ENCODE measurements around the gene PRKG1. TPM values are rescaled to one million over a fixed set of nuclear protein-coding genes. Genes with fewer than 3 reads are reported as not detected.

Gene PRKG1
- total RNA-seq, 2 donors from 2014 or later, result 17.8 to 31.1 TPM

- TF ChIP-seq CTCF (IDR thresholded peaks at IDR 0.05), result no peak
Observed at GRCh38 chr10:51773681-51774080, 699.4 kb downstream of the PRKG1 start.

GRCh38 chr10:51783941-51784340 lies 709.7 kb downstream of the PRKG1 start:
- H3K27ac ChIP-seq, result no peak overlapping the region
- H3K27me3 ChIP-seq, result no peaks in the 10 kb centered on the region
- no peaks in the 10 kb centered on the region for H3K4me1 ChIP-seq
- H3K9me3 ChIP-seq, result no peaks in the 10 kb centered on the region
- no peak for DNase-seq (ENCODE audit: low spot score)
- no peak overlapping the region for H3K4me3 ChIP-seq
- no peak for TF ChIP-seq CTCF (IDR thresholded peaks at IDR 0.05)
- no peaks in the 10 kb centered on the region for H3K36me3 ChIP-seq

More at GRCh38 chr10:51773681-51774080, 699.4 kb downstream of the PRKG1 start:
- Histone ChIP-seq H3K4me1 (no peaks in the 10 kb centered on the region), H3K4me3 (no peak overlapping the region), H3K9me3 (no peaks in the 10 kb centered on the region), H3K27me3 (no peaks in the 10 kb centered on the region), H3K27ac (no peak overlapping the region), H3K36me3 (no peaks in the 10 kb centered on the region)
- no peak for DNase-seq (ENCODE audit: low spot score)

- H3K27me3 ChIP-seq, result no peaks in the 10 kb centered on the region
- no peak overlapping the region for H3K4me3 ChIP-seq
- no peak for TF ChIP-seq CTCF (IDR thresholded peaks at IDR 0.05)
- no peaks in the 10 kb centered on the region for H3K4me1 ChIP-seq
- DNase-seq (ENCODE audit: low spot score), result no peak
- H3K27ac ChIP-seq, result no peak overlapping the region
- no peaks in the 10 kb centered on the region for H3K9me3 ChIP-seq
- no peaks in the 10 kb centered on the region for H3K36me3 ChIP-seq
Observed at GRCh38 chr10:51786016-51786683, 711.9 kb downstream of the PRKG1 start.

- Histone ChIP-seq H3K27ac (no peak overlapping the region), H3K4me3 (no peak overlapping the region), H3K9me3 (no peaks in the 10 kb centered on the region), H3K36me3 (no peaks in the 10 kb centered on the region), H3K27me3 (no peaks in the 10 kb centered on the region), H3K4me1 (no peaks in the 10 kb centered on the region)
- TF ChIP-seq CTCF (IDR thresholded peaks at IDR 0.05), result no peak
- no peak for DNase-seq (ENCODE audit: low spot score)
Observed at GRCh38 chr10:51786684-51787035, 712.4 kb downstream of the PRKG1 start.

- no peak for TF ChIP-seq CTCF (IDR thresholded peaks at IDR 0.05)
- no peak overlapping the region for H3K27ac ChIP-seq
Observed at GRCh38 chr10:51788273-51788672, 714.0 kb downstream of the PRKG1 start.

GRCh38 chr10:51789118-51789517 lies 714.8 kb downstream of the PRKG1 start:
- H3K9me3 ChIP-seq, result peaks cover 0 to 21% of the 10 kb centered on the region in 2 donors
- no peak for DNase-seq (ENCODE audit: low spot score)
- no peaks in the 10 kb centered on the region for H3K27me3 ChIP-seq
- no peak overlapping the region for H3K27ac ChIP-seq
- no peak overlapping the region for H3K4me3 ChIP-seq
- no peaks in the 10 kb centered on the region for H3K4me1 ChIP-seq
- TF ChIP-seq CTCF (IDR thresholded peaks at IDR 0.05), result no peak
- H3K36me3 ChIP-seq, result no peaks in the 10 kb centered on the region

More at GRCh38 chr10:51788273-51788672, 714.0 kb downstream of the PRKG1 start:
- no peaks in the 10 kb centered on the region for H3K36me3 ChIP-seq
- no peaks in the 10 kb centered on the region for H3K4me1 ChIP-seq
- peaks cover 0 to 12% of the 10 kb centered on the region in 2 donors for H3K9me3 ChIP-seq
- no peak overlapping the region for H3K4me3 ChIP-seq
- H3K27me3 ChIP-seq, result no peaks in the 10 kb centered on the region
- DNase-seq (ENCODE audit: low spot score), result no peak

Measured in right atrium auricular region (tissue), 2 donors.